ENCODE data around the gene USP15. TPM values are rescaled to one million over a fixed set of nuclear protein-coding genes. Genes with fewer than 3 reads are reported as not detected.

USP15 gene
- total and polyA plus RNA-seq, 9 donors: 35.7 to 152 (median 61.0) TPM

- peak overlapping the region in 1 of 2 donors; percentile 46 for H3K27ac ChIP-seq
- WGBS, 3 donors: 3 to 10% (median 4%) methylated on average over 8 of the region's 8 CpGs
- peak in 3 of 5 donors; percentile 31 to 43 (median 32) for DNase-seq
- H3K36me3 ChIP-seq: no peaks in the 10 kb centered on the region
- H3K4me3 ChIP-seq: peak overlapping the region; percentile 22
- intact Hi-C loops (cut with DNase I): no loop called here
- TF ChIP-seq EP300 (IDR thresholded peaks at IDR 0.05): no peak
- no peak for TF ChIP-seq CTCF (IDR thresholded peaks at IDR 0.05)
- TF ChIP-seq POLR2A (IDR thresholded peaks at IDR 0.05): no peak
- peaks cover 7% of the 10 kb centered on the region for H3K4me1 ChIP-seq (ENCODE audit: insufficient read depth)
- H3K27me3 ChIP-seq: no peaks in the 10 kb centered on the region
- H3K9me3 ChIP-seq: no peaks in the 10 kb centered on the region
Measured at GRCh38 chr12:62256408-62257096, 3.7 kb upstream of the USP15 start.

GRCh38 chr12:62258231-62258630, 2.0 kb upstream of the USP15 start:
- Histone ChIP-seq H3K36me3 (no peaks in the 10 kb centered on the region), H3K27me3 (no peaks in the 10 kb centered on the region), H3K9me3 (no peaks in the 10 kb centered on the region), H3K4me3 (no peak overlapping the region), H3K27ac (no peak overlapping the region), H3K4me1 (ENCODE audit: insufficient read depth) (peaks cover 6% of the 10 kb centered on the region)
- intact Hi-C loops (cut with DNase I): no loop called here
- WGBS, 3 donors: 93 to 96% (median 94%) methylated on average over 3 of the region's 3 CpGs
- no peak for DNase-seq
- TF ChIP-seq CTCF (IDR thresholded peaks at IDR 0.05): no peak

GRCh38 chr12:62258941-62259630, 1.1 kb upstream of the USP15 start:
- intact Hi-C loops (cut with DNase I): no loop called here
- no peaks in the 10 kb centered on the region for H3K9me3 ChIP-seq
- no peak for TF ChIP-seq POLR2A (IDR thresholded peaks at IDR 0.05)
- TF ChIP-seq CTCF (IDR thresholded peaks at IDR 0.05): no peak
- TF ChIP-seq EP300 (IDR thresholded peaks at IDR 0.05): no peak
- no peaks in the 10 kb centered on the region for H3K36me3 ChIP-seq
- WGBS, 3 donors: 34 to 40% (median 35%) methylated on average over 10 of the region's 10 CpGs
- peaks cover 8% of the 10 kb centered on the region for H3K4me1 ChIP-seq (ENCODE audit: insufficient read depth)
- no peak for DNase-seq
- peak overlapping the region; percentile 88 to 91 for H3K27ac ChIP-seq
- no peaks in the 10 kb centered on the region for H3K27me3 ChIP-seq
- peak overlapping the region; percentile 100 for H3K4me3 ChIP-seq

GRCh38 chr12:62259631-62259992, 592 bp upstream of the USP15 start:
- 0% methylated on average over 15 of the region's 15 CpGs for WGBS, 3 donors
- Histone ChIP-seq H3K4me3 (peak overlapping the region; percentile 100), H3K27me3 (no peaks in the 10 kb centered on the region), H3K4me1 (ENCODE audit: insufficient read depth) (peaks cover 8% of the 10 kb centered on the region), H3K27ac (peak overlapping the region; percentile 88 to 91), H3K9me3 (no peaks in the 10 kb centered on the region), H3K36me3 (no peaks in the 10 kb centered on the region)
- TF ChIP-seq CTCF (IDR thresholded peaks at IDR 0.05) (no peak), POLR2A (IDR thresholded peaks at IDR 0.05) (no peak), EP300 (IDR thresholded peaks at IDR 0.05) (no peak)
- intact Hi-C loops (cut with DNase I): no loop called here
- DNase-seq: no peak
